Measurements from ENCODE around the gene CARS2. TPM values are rescaled to one million over a fixed set of nuclear protein-coding genes. Genes with fewer than 3 reads are reported as not detected.

CARS2 gene
- total and polyA plus RNA-seq, 2 of the 8 experiments (the other 6 are each of a cell fraction or from before 2014, with no cell fraction given), result 47.7 to 55.9 TPM

DNA sequence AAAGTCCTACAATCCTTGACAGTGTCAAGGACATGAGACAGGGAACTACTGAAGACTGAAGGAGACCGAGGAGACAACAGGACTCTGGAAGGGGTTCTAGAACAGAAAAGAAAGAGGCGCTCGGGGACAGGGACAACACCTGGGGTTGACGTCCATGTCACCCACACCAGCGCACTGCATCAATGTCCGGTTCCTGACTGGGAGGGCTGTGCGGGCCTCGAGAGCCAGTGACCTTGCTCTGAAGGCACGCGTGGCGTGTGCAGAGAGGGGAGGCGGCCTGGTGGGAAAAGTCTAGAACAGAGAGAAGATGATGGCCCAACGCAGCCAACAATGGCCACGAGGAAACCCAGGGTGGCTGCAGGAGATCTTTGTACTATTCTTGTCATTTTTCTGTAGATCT is 5.7 kb downstream of the CARS2 start:
- no peak overlapping the region for H3K9ac ChIP-seq (replicated peaks in 1 of 4; ENCODE audit: extremely low read depth in 1 of 4, low read depth in 3 of 4, low read length in 3 of 4)
- H2BK20ac ChIP-seq (ENCODE audit: low read length), result no peak overlapping the region
- H3K23me2 ChIP-seq (ENCODE audit: low read depth, low read length), result no peaks in the 10 kb centered on the region; the same call in 1 of the 2 replicates
- ChIA-PET POLR2A (ENCODE audit: partially characterized antibody) (no interaction called here), CTCF (ENCODE audit: partially characterized antibody) (no interaction called here)
- H2BK12ac ChIP-seq (ENCODE audit: low read depth, low read length), result no peak overlapping the region
- no peak overlapping the region for H2BK5ac ChIP-seq (ENCODE audit: low read depth, low read length)
- FAIRE-seq (no peak), DNase-seq (ENCODE audit: low read depth in 1 of 2, low spot score in 2 of 2) (no peak)
- no peak overlapping the region for H3K4me3 ChIP-seq (ENCODE audit: extremely low read depth in 1 of 4, insufficient read depth in 2 of 4, low read depth in 3 of 4, low read length in 4 of 4)
- H2BK120ac ChIP-seq (replicated peaks; ENCODE audit: low read depth, low read length), result no peak overlapping the region
- peaks cover 0 to 6% of the 10 kb centered on the region in 2 experiments; a peak in 2 of 4 replicates for H3K79me2 ChIP-seq (ENCODE audit: control insufficient read depth in 1 of 2, insufficient read depth in 2 of 2, low read length in 2 of 2)
- 97% methylated on average over 13 of the region's 14 CpGs; no CpG with 5 or more reads in 1 of the 2 experiments for WGBS, 2 experiments (ENCODE audit: extremely low coverage in 1 of 2, insufficient coverage in 1 of 2, insufficient read length in 1 of 2, insufficient replicate concordance in 2 of 2, low coverage in 1 of 2, low lambda C conversion rate in 2 of 2, missing lambda C conversion rate in 1 of 2)
- no peak overlapping the region for H2BK15ac ChIP-seq (ENCODE audit: low read length)
- H3K4me1 ChIP-seq (replicated peaks in 1 of 4; ENCODE audit: control insufficient read depth in 3 of 4, insufficient read depth in 4 of 4, low read length in 3 of 4), result peaks cover 0 to 6% (median 2%) of the 10 kb centered on the region in 4 experiments; a peak in 3 of 7 replicates
- H3K14ac ChIP-seq (ENCODE audit: insufficient read length), result no peak overlapping the region
- peaks cover 0 to 2% of the 10 kb centered on the region in 2 experiments for H4K20me1 ChIP-seq (replicated peaks in 1 of 2; ENCODE audit: control insufficient read depth in 1 of 2, insufficient read depth in 2 of 2, low read length in 2 of 2)
- H2AFZ ChIP-seq (ENCODE audit: low read length), result no peak overlapping the region
- no peak overlapping the region for H4K5ac ChIP-seq (ENCODE audit: insufficient read length, low read depth, low read length)
- no peak overlapping the region for H3K4ac ChIP-seq (replicated peaks; ENCODE audit: insufficient read length, low read depth, low read length)
- no peak overlapping the region for H3K4me2 ChIP-seq (ENCODE audit: insufficient read depth in 1 of 2, low read depth in 2 of 2, low read length in 2 of 2)
- peaks cover 7% of the 10 kb centered on the region for H3K79me1 ChIP-seq (ENCODE audit: low read depth, low read length)
- no peak overlapping the region for H3K18ac ChIP-seq (ENCODE audit: extremely low read depth, low read length)
- H3K27me3 ChIP-seq (replicated peaks in 1 of 4; ENCODE audit: control insufficient read depth in 3 of 4, extremely low read depth in 1 of 4, insufficient read depth in 3 of 4, low read length in 3 of 4), result no peaks in the 10 kb centered on the region
- H4K8ac ChIP-seq (ENCODE audit: extremely low read depth, insufficient read depth, low read length), result no peak overlapping the region
- H3K23ac ChIP-seq (ENCODE audit: insufficient read length), result no peak overlapping the region
- H4K91ac ChIP-seq (replicated peaks; ENCODE audit: insufficient read length, low read length), result no peak overlapping the region
- H3K9me3 ChIP-seq (ENCODE audit: insufficient read depth in 2 of 2, low read depth in 1 of 2, low read length in 1 of 2), result no peaks in the 10 kb centered on the region
- no peak overlapping the region for H3K56ac ChIP-seq (replicated peaks; ENCODE audit: insufficient read length, low read depth, low read length)
- H2AK5ac ChIP-seq (ENCODE audit: low read depth, low read length), result no peak overlapping the region
- peaks cover 4 to 29% (median 24%) of the 10 kb centered on the region in 4 experiments; a peak in 6 of 8 replicates for H3K36me3 ChIP-seq (ENCODE audit: control insufficient read depth in 2 of 4, insufficient read depth in 4 of 4, low read length in 3 of 4)
- no peak overlapping the region for H3K27ac ChIP-seq (ENCODE audit: low read depth, low read length)
- TF ChIP-seq TAF1 (IDR thresholded peaks at IDR 0.05; ENCODE audit: low read depth, low read length), result no peak
- TF ChIP-seq SP1 (IDR thresholded peaks at IDR 0.05; ENCODE audit: low read depth, low read length), result no peak
- no peak for TF ChIP-seq GTF2F1 (IDR thresholded peaks at IDR 0.05; ENCODE audit: borderline replicate concordance, low read depth, low read length)
- TF ChIP-seq, protein P1, sequence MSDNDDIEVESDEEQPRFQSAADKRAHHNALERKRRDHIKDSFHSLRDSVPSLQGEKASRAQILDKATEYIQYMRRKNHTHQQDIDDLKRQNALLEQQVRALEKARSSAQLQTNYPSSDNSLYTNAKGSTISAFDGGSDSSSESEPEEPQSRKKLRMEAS (IDR thresholded peaks at IDR 0.05), result no peak
- no peak for TF ChIP-seq ASH2L (IDR thresholded peaks at IDR 0.05; ENCODE audit: low read length)
- no peak for TF ChIP-seq EP300 (IDR thresholded peaks at IDR 0.05; ENCODE audit: borderline replicate concordance in 1 of 2, low read depth in 2 of 2, low read length in 2 of 2)
- TF ChIP-seq POU5F1 (IDR thresholded peaks at IDR 0.05; ENCODE audit: low read depth, low read length), result no peak
- no peak for TF ChIP-seq NANOG (IDR thresholded peaks at IDR 0.05; ENCODE audit: insufficient read depth, low read depth, low read length, poor library complexity, severe bottlenecking)
- TF ChIP-seq PHF8 (conservative IDR thresholded peaks at IDR 0.05; ENCODE audit: low read depth, low read length), result no peak
- TF ChIP-seq CTBP2 (IDR thresholded peaks at IDR 0.05; ENCODE audit: borderline replicate concordance, insufficient read depth, insufficient read length, low read length), result no peak
- TF ChIP-seq CHD1 (IDR thresholded peaks at IDR 0.05; ENCODE audit: low read depth, low read length), result no peak
- TF ChIP-seq CBX5 (IDR thresholded peaks at IDR 0.05; ENCODE audit: low read depth, low read length), result no peak
- TF ChIP-seq NRF1 (IDR thresholded peaks at IDR 0.05; ENCODE audit: low read depth, low read length), result no peak
- TF ChIP-seq SP4 (IDR thresholded peaks at IDR 0.05; ENCODE audit: low read length), result no peak
- no peak for TF ChIP-seq TBP (IDR thresholded peaks at IDR 0.05; ENCODE audit: low read depth, low read length)

Data from H1 (cell line).